Nephron progenitor cell (in vitro differentiated cells): ENCODE data around the gene LACTB.

ENCODE experiments used
- DNase-seq: peaks from one replicate; pipeline ENCODE4 v3.0.0; 2021
- H3K27ac Mint-ChIP-seq: 2 replicates; pipeline ENCODE4 v1.8.0; 2021; ENCODE audit warnings: mild to moderate bottlenecking, moderate library complexity, mixed read lengths
- H3K27me3 Mint-ChIP-seq: 2 replicates; pipeline ENCODE4 v1.8.0; 2021; ENCODE audit warnings: mild to moderate bottlenecking, low read depth, mixed read lengths; ENCODE audit not compliant: poor library complexity
- H3K36me3 Mint-ChIP-seq: 2 replicates; pipeline ENCODE4 v1.8.0; 2021; ENCODE audit warnings: low read depth, mixed read lengths
- H3K4me1 Mint-ChIP-seq: 2 replicates; pipeline ENCODE4 v1.8.0; 2021; ENCODE audit warnings: mixed read lengths
- H3K4me3 Mint-ChIP-seq: 2 replicates; pipeline ENCODE4 v1.8.0; 2021; ENCODE audit warnings: mild to moderate bottlenecking, moderate library complexity, mixed read lengths
- H3K9me3 Mint-ChIP-seq: 2 replicates; pipeline ENCODE4 v1.8.0; 2021; ENCODE audit warnings: mild to moderate bottlenecking, moderate library complexity, mixed read lengths
- TF ChIP-seq, protein P1 (sequence below): fragments of 200-600 bp; sonication (generic); IDR thresholded peaks from 2 replicates; pipeline ENCODE4 v1.5.0; 2021; ENCODE audit warnings: antibody characterized with exemption

Gene LACTB

GRCh38 chr15:63185206-63185605 lies 63.5 kb downstream of the LACTB start:
- TF ChIP-seq, protein P1, sequence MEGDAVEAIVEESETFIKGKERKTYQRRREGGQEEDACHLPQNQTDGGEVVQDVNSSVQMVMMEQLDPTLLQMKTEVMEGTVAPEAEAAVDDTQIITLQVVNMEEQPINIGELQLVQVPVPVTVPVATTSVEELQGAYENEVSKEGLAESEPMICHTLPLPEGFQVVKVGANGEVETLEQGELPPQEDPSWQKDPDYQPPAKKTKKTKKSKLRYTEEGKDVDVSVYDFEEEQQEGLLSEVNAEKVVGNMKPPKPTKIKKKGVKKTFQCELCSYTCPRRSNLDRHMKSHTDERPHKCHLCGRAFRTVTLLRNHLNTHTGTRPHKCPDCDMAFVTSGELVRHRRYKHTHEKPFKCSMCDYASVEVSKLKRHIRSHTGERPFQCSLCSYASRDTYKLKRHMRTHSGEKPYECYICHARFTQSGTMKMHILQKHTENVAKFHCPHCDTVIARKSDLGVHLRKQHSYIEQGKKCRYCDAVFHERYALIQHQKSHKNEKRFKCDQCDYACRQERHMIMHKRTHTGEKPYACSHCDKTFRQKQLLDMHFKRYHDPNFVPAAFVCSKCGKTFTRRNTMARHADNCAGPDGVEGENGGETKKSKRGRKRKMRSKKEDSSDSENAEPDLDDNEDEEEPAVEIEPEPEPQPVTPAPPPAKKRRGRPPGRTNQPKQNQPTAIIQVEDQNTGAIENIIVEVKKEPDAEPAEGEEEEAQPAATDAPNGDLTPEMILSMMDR: no peak
- DNase-seq: no peak
- Mint-ChIP-seq H3K4me3 (no peak overlapping the region), H3K27ac (no peak overlapping the region), H3K36me3 (no peaks in the 10 kb centered on the region), H3K27me3 (peaks cover 8% of the 10 kb centered on the region), H3K4me1 (peaks cover 16% of the 10 kb centered on the region), H3K9me3 (no peaks in the 10 kb centered on the region)

GRCh38 chr15:63186065-63186464 lies 64.4 kb downstream of the LACTB start:
- Mint-ChIP-seq H3K4me3 (no peak overlapping the region), H3K36me3 (no peaks in the 10 kb centered on the region), H3K27ac (no peak overlapping the region), H3K9me3 (no peaks in the 10 kb centered on the region), H3K4me1 (peaks cover 24% of the 10 kb centered on the region), H3K27me3 (peaks cover 8% of the 10 kb centered on the region)
- TF ChIP-seq, protein P1: no peak
- no peak for DNase-seq

- no peaks in the 10 kb centered on the region for H3K9me3 Mint-ChIP-seq
- H3K4me1 Mint-ChIP-seq: peaks cover 41% of the 10 kb centered on the region
- no peak for DNase-seq
- no peak overlapping the region for H3K27ac Mint-ChIP-seq
- H3K36me3 Mint-ChIP-seq: no peaks in the 10 kb centered on the region
- H3K4me3 Mint-ChIP-seq: peak overlapping the region; percentile 93
- peaks cover 8% of the 10 kb centered on the region for H3K27me3 Mint-ChIP-seq
- TF ChIP-seq, protein P1: no peak
Observed at GRCh38 chr15:63187589-63188226, 66.0 kb downstream of the LACTB start.

DNA sequence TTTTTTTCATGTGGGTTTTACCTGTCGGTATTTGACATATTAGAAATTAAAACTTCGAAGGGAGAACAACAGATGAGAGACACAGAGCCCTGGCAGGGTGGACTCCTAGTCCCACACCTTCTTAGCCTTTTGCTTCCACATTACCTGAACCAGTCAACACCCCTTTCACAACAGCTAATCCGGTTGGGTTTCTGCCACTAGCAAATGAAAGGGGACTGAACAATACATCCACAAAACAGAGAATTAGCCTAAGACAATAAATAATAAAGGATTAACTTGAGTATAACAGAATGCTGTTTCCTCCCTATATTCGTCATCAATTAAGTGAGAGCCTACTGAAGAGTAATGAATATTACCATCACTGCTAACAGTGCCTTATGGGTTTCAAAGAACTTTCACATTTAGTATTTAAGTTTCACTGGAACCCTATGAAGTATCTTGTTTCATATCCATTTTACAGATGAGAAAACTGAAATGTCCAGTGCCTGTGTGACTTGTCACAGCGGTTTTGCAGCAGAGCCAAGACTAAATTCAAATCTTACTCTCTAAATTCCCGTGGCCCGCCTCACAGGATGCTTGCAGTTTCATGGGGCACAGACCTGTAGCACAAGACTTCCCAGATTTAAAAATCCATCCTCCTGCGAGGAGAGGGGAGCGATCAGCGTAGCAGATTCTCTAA lies 66.7 kb downstream of the LACTB start:
- peaks cover 42% of the 10 kb centered on the region for H3K4me1 Mint-ChIP-seq
- peaks cover 8% of the 10 kb centered on the region for H3K27me3 Mint-ChIP-seq
- peak overlapping the region; percentile 93 for H3K4me3 Mint-ChIP-seq
- TF ChIP-seq, protein P1: no peak
- H3K27ac Mint-ChIP-seq: peak overlapping the region; percentile 77
- H3K9me3 Mint-ChIP-seq: no peaks in the 10 kb centered on the region
- DNase-seq: no peak
- H3K36me3 Mint-ChIP-seq: no peaks in the 10 kb centered on the region

GRCh38 chr15:63188926-63189871 lies 67.5 kb downstream of the LACTB start, which contains the start of gene RAB8B:
TSS of gene RAB8B (plus strand) at chr15:63189606. CDS start at chr15:63189625, 19 bp downstream.
- Mint-ChIP-seq H3K27me3 (peaks cover 8% of the 10 kb centered on the region), H3K27ac (peak within 1 kb of the TSS; percentile 77), H3K9me3 (no peaks in the 10 kb centered on the region), H3K36me3 (no peaks in the 10 kb centered on the region), H3K4me3 (peak within 1 kb of the TSS; percentile 93), H3K4me1 (peaks cover 48% of the 10 kb centered on the region)
- peak; percentile 100 for DNase-seq
- TF ChIP-seq, protein P1: no peak
